ENCODE measurements around the gene COPS7A. TPM values are rescaled to one million over a fixed set of nuclear protein-coding genes. Genes with fewer than 3 reads are reported as not detected.
A peak's percentile ranks its signal among the peaks of the same experiment; 100 is the strongest.

COPS7A gene
- total and polyA plus RNA-seq, 9 of the 15 experiments (the other 6 are each of a cell fraction or from before 2014, with no cell fraction given) = 12.7 to 36.0 (median 24.3) TPM

DNA sequence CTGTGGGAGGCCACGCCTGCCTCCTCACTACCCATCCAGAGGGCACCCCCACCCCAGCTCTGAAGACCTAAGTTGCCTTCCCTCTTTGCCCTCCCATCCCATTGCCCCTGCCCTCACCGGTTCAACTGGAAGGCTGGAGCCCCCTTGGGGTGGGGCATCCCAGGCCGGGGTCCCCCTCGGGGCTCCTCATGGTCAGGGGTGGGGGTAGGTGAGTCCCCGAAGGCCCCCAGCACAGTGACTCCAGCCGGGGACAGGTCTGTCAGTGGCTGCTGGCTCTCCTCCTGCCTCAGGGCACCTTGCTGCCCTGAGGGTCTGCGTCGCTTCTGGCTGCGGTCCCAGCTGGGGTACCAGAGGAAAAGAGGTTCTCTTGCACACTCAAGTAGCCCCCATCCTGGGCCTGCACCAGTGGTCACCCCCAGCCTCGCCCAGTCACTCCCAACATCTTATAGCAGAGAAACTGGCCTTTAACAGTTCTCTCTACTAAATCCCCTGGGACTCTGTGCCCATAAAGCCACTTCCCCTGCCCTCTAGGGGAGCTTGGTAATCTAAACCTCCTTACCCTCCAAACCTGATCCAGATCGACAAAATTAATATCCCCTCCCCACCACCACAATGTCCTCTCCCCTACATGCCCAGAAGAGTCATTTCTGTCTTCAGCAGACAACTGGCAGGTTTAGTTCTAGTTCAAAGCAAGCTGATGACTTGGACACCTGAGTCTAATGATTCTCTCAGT, 28.4 kb upstream of the COPS7A start:
- intact Hi-C loops (cut with micrococcal nuclease) (no loop called here), in situ Hi-C loops (cut with MboI) (no loop called here)
- Histone ChIP-seq H3K27ac (ENCODE audit: extremely low read depth, low read depth, low read length) (no peak overlapping the region), H2AFZ (ENCODE audit: low read depth, low read length) (no peak overlapping the region), H3K36me3 (ENCODE audit: control insufficient read depth, insufficient read depth, low read length) (no peaks in the 10 kb centered on the region), H3K9ac (ENCODE audit: insufficient read depth in 1 of 2, low read depth in 2 of 2, low read length in 2 of 2) (peak overlapping the region in 1 of 2 experiments; percentile 58; a peak in 2 of 4 replicates), H4K20me1 (replicated peaks; ENCODE audit: control insufficient read depth, insufficient read depth, low read length) (no peaks in the 10 kb centered on the region), H3K79me2 (ENCODE audit: control insufficient read depth, insufficient read depth, low read length) (no peaks in the 10 kb centered on the region; the same call in 2 of the 3 replicates), H3K4me2 (ENCODE audit: insufficient read depth, low read length) (no peak overlapping the region), H3K9me1 (ENCODE audit: control insufficient read depth, insufficient read depth, low read length) (no peaks in the 10 kb centered on the region), H3K4me3 (no peak overlapping the region), H3K4me1 (replicated peaks in 1 of 2; ENCODE audit: control insufficient read depth in 2 of 2, insufficient read depth in 2 of 2, low read length in 2 of 2) (peaks cover 0 to 23% of the 10 kb centered on the region in 2 experiments; a peak in 2 of 5 replicates), H3K27me3 (ENCODE audit: control insufficient read depth in 2 of 2, insufficient read depth in 2 of 2, low read length in 2 of 2) (peaks cover 9 to 17% of the 10 kb centered on the region in 2 experiments; a peak in 3 of 5 replicates), H3K9me3 (replicated peaks; ENCODE audit: control insufficient read depth, insufficient read depth, low read depth, low read length) (no peaks in the 10 kb centered on the region)
- ChIA-PET CTCF (ENCODE audit: low intra/inter-chr PET ratio) (no interaction called here), POLR2A (no interaction called here)
- DNase-seq (ENCODE audit: extremely low read depth in 1 of 4, low spot score in 3 of 4) = no peak
- TF ChIP-seq WHSC1 (IDR thresholded peaks at IDR 0.05; ENCODE audit: low read length) = no peak
- no peak for TF ChIP-seq HLTF (IDR thresholded peaks at IDR 0.05)
- TF ChIP-seq TCFL5 (CRISPR knock-in tag; conservative IDR thresholded peaks at IDR 0.05) = no peak
- TF ChIP-seq, protein P1, sequence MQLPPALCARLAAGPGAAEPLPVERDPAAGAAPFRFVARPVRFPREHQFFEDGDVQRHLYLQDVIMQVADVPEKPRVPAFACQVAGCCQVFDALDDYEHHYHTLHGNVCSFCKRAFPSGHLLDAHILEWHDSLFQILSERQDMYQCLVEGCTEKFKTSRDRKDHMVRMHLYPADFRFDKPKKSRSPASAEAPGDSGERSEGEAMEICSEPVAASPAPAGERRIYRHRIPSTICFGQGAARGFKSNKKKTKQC (CRISPR knock-in tag; IDR thresholded peaks at IDR 0.05) = no peak
- no peak for TF ChIP-seq TAF1 (IDR thresholded peaks at IDR 0.05; ENCODE audit: control insufficient read depth, extremely low read depth, insufficient read depth, low read length, severe bottlenecking)
- no peak for TF ChIP-seq MCM3 (IDR thresholded peaks at IDR 0.05)
- TF ChIP-seq, protein P2, sequence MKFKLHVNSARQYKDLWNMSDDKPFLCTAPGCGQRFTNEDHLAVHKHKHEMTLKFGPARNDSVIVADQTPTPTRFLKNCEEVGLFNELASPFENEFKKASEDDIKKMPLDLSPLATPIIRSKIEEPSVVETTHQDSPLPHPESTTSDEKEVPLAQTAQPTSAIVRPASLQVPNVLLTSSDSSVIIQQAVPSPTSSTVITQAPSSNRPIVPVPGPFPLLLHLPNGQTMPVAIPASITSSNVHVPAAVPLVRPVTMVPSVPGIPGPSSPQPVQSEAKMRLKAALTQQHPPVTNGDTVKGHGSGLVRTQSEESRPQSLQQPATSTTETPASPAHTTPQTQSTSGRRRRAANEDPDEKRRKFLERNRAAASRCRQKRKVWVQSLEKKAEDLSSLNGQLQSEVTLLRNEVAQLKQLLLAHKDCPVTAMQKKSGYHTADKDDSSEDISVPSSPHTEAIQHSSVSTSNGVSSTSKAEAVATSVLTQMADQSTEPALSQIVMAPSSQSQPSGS (CRISPR knock-in tag; IDR thresholded peaks at IDR 0.05) = no peak
- TF ChIP-seq BRD9 (IDR thresholded peaks at IDR 0.05; ENCODE audit: low read depth, partially characterized antibody) = no peak
- no peak for TF ChIP-seq TAF7 (tag; IDR thresholded peaks at IDR 0.05)
- FAIRE-seq = no peak
- WGBS (ENCODE audit: insufficient coverage, low coverage, missing lambda C conversion rate) = 27% methylated on average over 6 of the region's 11 CpGs
- BruUV-seq (replicated peaks) = no TSS peak
- ATAC-seq = no peak

Measured in K562 (cell line).